ENCODE data around the gene LMAN1L.

DNA sequence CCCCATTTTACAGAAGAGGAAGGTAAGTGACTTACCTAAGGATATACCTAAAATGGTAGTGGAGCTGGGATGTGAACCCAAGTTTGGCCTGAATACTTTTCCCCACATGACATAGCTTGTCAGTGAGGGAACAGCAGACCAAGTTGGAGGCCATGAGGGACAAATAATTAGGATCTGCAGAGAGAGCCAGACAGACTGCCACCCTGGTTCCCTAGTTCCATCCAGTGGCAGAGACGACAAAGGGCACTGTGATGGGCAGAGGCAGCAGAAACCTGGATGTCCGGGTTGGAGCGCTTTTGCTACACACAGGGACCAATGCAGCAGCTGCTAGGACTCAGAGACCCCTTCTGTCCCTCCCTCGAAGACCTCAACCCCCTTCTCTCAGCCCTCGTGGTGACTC is 15.0 kb downstream of the LMAN1L start:
- TF ChIP-seq POLR2A (IDR thresholded peaks at IDR 0.05; ENCODE audit: low read length) (no peak), GATA1 (IDR thresholded peaks at IDR 0.05; ENCODE audit: low read depth, low read length) (no peak)
